HEK293 (cell line): ENCODE measurements around the gene FKBP9.

ENCODE experiments used
- CTCF ChIA-PET: fragments of 350-600 bp; formaldehyde crosslinking; extraction: SDS; loops from one replicate; lab custom pipeline; 2021; ENCODE audit warnings: antibody characterized with exemption; lab: Yijun Ruan, JAX
- POLR2A ChIA-PET: fragments of 300-600 bp; formaldehyde crosslinking; extraction: SDS; loops from one replicate; lab custom pipeline; 2020; ENCODE audit warnings: antibody characterized with exemption, inconsistent platforms; lab: Yijun Ruan, JAX
- H3K27ac ChIP-seq: fragments of 200-500 bp; sonication (Bioruptor generic); 2 replicates; pipeline ENCODE4 v1.5.1; 2014; ENCODE audit warnings: low read depth, low read length, control low read depth, inconsistent platforms; ENCODE audit errors: extremely low read depth
- H3K36me3 ChIP-seq, 2 experiments: fragments of 200-500 bp in 1 of 2; sonication (Bioruptor generic) in 1 of 2; 1 replicate in 1 of 2; 2 replicates in 1 of 2; pipeline ENCODE4 v1.5.1; 2014 to 2017; ENCODE audit warnings: inconsistent platforms in 2 of 2, low read length in 2 of 2; ENCODE audit not compliant: control insufficient read depth in 2 of 2, insufficient read depth in 1 of 2
- H3K4me1 ChIP-seq: fragments of 200-500 bp; sonication (Bioruptor generic); 2 replicates; pipeline ENCODE4 v1.5.1; 2014; ENCODE audit warnings: mild to moderate bottlenecking, low read length, inconsistent platforms; ENCODE audit not compliant: control insufficient read depth, insufficient read depth
- H3K4me3 ChIP-seq: 2 replicates; pipeline ENCODE4 v1.5.1; 2011; ENCODE audit warnings: low read depth, mild to moderate bottlenecking, control low read depth, low read length, moderate library complexity
- H3K9me3 ChIP-seq: fragments of 200-500 bp; sonication (Bioruptor generic); 2 replicates; pipeline ENCODE4 v1.5.1; 2014; ENCODE audit warnings: low read depth, low read length, inconsistent platforms; ENCODE audit not compliant: control insufficient read depth, insufficient read depth
- BCL6B ChIP-seq: fragments of 450-650 bp; formaldehyde crosslinking; IDR thresholded peaks from 2 replicates; pipeline ENCODE4 v1.5.1; 2017; ENCODE audit warnings: missing biosample characterization, missing genetic modification characterization
- EGR2 ChIP-seq: fragments of 450-650 bp; formaldehyde crosslinking; IDR thresholded peaks from 2 replicates; pipeline ENCODE4 v1.5.1; 2016; ENCODE audit warnings: low read depth, missing biosample characterization, missing genetic modification characterization
- GLI4 ChIP-seq: fragments of 450-650 bp; formaldehyde crosslinking; IDR thresholded peaks from 2 replicates; pipeline ENCODE4 v1.5.1; 2016; ENCODE audit warnings: missing biosample characterization, missing genetic modification characterization
- HIC1 ChIP-seq: fragments of 450-650 bp; formaldehyde crosslinking; IDR thresholded peaks from 2 replicates; pipeline ENCODE4 v1.5.1; 2016; ENCODE audit warnings: missing biosample characterization, missing genetic modification characterization
- HOXA7 ChIP-seq: sonication (generic); formaldehyde crosslinking; IDR thresholded peaks from 2 replicates; pipeline ENCODE4 v1.8.1; 2022; ENCODE audit warnings: missing genetic modification reagents, borderline replicate concordance
- IKZF3 ChIP-seq: fragments of 450-650 bp; IDR thresholded peaks from 2 replicates; pipeline ENCODE4 v1.5.0; 2018; ENCODE audit warnings: missing biosample characterization, mild to moderate bottlenecking, missing genetic modification characterization, moderate library complexity
- INSM2 ChIP-seq: fragments of 450-650 bp; formaldehyde crosslinking; IDR thresholded peaks from 2 replicates; pipeline ENCODE4 v1.5.1; 2016; ENCODE audit warnings: missing biosample characterization, missing genetic modification characterization
- WT1 ChIP-seq: fragments of 450-650 bp; formaldehyde crosslinking; IDR thresholded peaks from 2 replicates; pipeline ENCODE4 v1.5.1; 2016; ENCODE audit warnings: missing biosample characterization, missing genetic modification characterization
- ZBTB1 ChIP-seq: fragments of 450-650 bp; formaldehyde crosslinking; IDR thresholded peaks from 2 replicates; pipeline ENCODE4 v1.5.1; 2016; ENCODE audit warnings: missing biosample characterization, missing genetic modification characterization
- ZBTB8A ChIP-seq: fragments of 450-650 bp; formaldehyde crosslinking; IDR thresholded peaks from 2 replicates; pipeline ENCODE4 v1.5.1; 2016; ENCODE audit warnings: missing biosample characterization, missing genetic modification characterization
- ZNF184 ChIP-seq: fragments of 450-650 bp; IDR thresholded peaks from 2 replicates; pipeline ENCODE4 v1.5.1; 2018; ENCODE audit warnings: missing biosample characterization, mild to moderate bottlenecking, missing genetic modification characterization
- ZNF501 ChIP-seq: fragments of 450-650 bp; formaldehyde crosslinking; IDR thresholded peaks from 2 replicates; pipeline ENCODE4 v1.5.1; 2016; ENCODE audit warnings: missing biosample characterization, missing genetic modification characterization
- ZNF529 ChIP-seq: fragments of 450-650 bp; formaldehyde crosslinking; IDR thresholded peaks from 2 replicates; pipeline ENCODE4 v1.5.1; 2017; ENCODE audit warnings: missing genetic modification characterization, missing biosample characterization; ENCODE audit not compliant: insufficient replicate concordance
- ZNF548 ChIP-seq: fragments of 450-650 bp; formaldehyde crosslinking; IDR thresholded peaks from 2 replicates; pipeline ENCODE4 v1.5.1; 2016; ENCODE audit warnings: missing biosample characterization, missing genetic modification characterization
- ZNF610 ChIP-seq: fragments of 450-650 bp; formaldehyde crosslinking; IDR thresholded peaks from 2 replicates; pipeline ENCODE4 v1.5.1; 2016; ENCODE audit warnings: missing biosample characterization, missing genetic modification characterization, borderline replicate concordance
- ZNF629 ChIP-seq: fragments of 450-650 bp; formaldehyde crosslinking; IDR thresholded peaks from 2 replicates; pipeline ENCODE4 v1.5.1; 2017; ENCODE audit warnings: missing biosample characterization, missing genetic modification characterization
- ZNF654 ChIP-seq: fragments of 450-650 bp; formaldehyde crosslinking; IDR thresholded peaks from 2 replicates; pipeline ENCODE4 v1.5.1; 2016; ENCODE audit warnings: low read depth, missing biosample characterization, missing genetic modification characterization
- ZNF830 ChIP-seq: fragments of 450-650 bp; IDR thresholded peaks from 2 replicates; pipeline ENCODE4 v1.5.0; 2018; ENCODE audit warnings: missing biosample characterization, missing genetic modification characterization, low read depth, mild to moderate bottlenecking, moderate library complexity
- TF ChIP-seq, protein P1 (sequence below): fragments of 450-650 bp; formaldehyde crosslinking; IDR thresholded peaks from 2 replicates; pipeline ENCODE4 v1.5.1; 2016; ENCODE audit warnings: missing biosample characterization, missing genetic modification characterization

FKBP9 gene

GRCh38 chr7:32930378-32930777 lies 26.9 kb upstream of the FKBP9 start:
- no peak overlapping the region for H3K4me3 ChIP-seq
- H3K36me3 ChIP-seq = peaks cover 25 to 47% of the 10 kb centered on the region in 2 experiments; a peak in 2 of 3 replicates
- H3K27ac ChIP-seq = no peak overlapping the region
- no peaks in the 10 kb centered on the region for H3K4me1 ChIP-seq
- CTCF ChIA-PET = no interaction called here
- no peak for TF ChIP-seq EGR2 (tag by site-specific recombination)
- no peak for TF ChIP-seq ZBTB1 (tag by site-specific recombination)
- TF ChIP-seq ZNF501 (tag by site-specific recombination) = no peak
- no peak for TF ChIP-seq BCL6B
- TF ChIP-seq ZNF548 (tag by site-specific recombination) = no peak
- TF ChIP-seq ZNF610 = no peak
- POLR2A ChIA-PET = no interaction called here
- H3K9me3 ChIP-seq = no peaks in the 10 kb centered on the region

DNA sequence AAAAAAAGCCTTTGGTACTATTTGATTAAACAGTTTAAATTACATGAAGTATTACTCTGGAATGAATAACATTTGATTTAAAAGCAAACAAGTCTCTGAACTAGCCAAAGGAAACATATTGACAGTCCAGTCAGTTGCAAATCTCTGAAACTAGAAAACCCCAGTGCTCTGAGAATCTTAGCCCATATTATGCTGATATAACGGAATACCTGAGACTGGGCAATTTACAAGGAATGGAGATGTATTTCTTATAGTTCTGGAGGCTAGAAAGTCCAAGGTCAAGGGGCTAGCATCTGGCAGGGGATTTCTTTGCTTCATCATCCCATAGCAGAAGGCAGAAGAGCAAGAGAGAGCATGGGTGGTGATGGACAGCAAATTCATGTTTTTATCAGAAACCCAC lies 21.7 kb upstream of the FKBP9 start:
- Histone ChIP-seq H3K27ac (no peak overlapping the region), H3K4me1 (peaks cover 13% of the 10 kb centered on the region), H3K4me3 (no peak overlapping the region), H3K36me3 (peaks cover 20 to 21% of the 10 kb centered on the region in 2 experiments; a peak in 2 of 3 replicates), H3K9me3 (no peaks in the 10 kb centered on the region)
- ChIA-PET POLR2A (no interaction called here), CTCF (no interaction called here)
- no peak for TF ChIP-seq ZNF830 (tag by site-specific recombination)
- TF ChIP-seq ZBTB8A (tag by site-specific recombination) = no peak
- TF ChIP-seq INSM2 (tag by site-specific recombination) = no peak
- TF ChIP-seq ZNF629 (tag by site-specific recombination) = no peak
- TF ChIP-seq GLI4 (tag by site-specific recombination) = no peak
- TF ChIP-seq IKZF3 (tag by site-specific recombination) = no peak
- no peak for TF ChIP-seq HIC1 (tag by site-specific recombination)
- no peak for TF ChIP-seq ZNF529 (tag by site-specific recombination)
- TF ChIP-seq ZNF184 (tag by site-specific recombination) = no peak
- no peak for TF ChIP-seq HOXA7 (CRISPR knock-in tag)
- no peak for TF ChIP-seq WT1 (tag by site-specific recombination)
- TF ChIP-seq, protein P1, sequence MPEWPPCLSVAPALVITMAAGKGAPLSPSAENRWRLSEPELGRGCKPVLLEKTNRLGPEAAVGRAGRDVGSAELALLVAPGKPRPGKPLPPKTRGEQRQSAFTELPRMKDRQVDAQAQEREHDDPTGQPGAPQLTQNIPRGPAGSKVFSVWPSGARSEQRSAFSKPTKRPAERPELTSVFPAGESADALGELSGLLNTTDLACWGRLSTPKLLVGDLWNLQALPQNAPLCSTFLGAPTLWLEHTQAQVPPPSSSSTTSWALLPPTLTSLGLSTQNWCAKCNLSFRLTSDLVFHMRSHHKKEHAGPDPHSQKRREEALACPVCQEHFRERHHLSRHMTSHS = no peak
- TF ChIP-seq ZNF654 (tag by site-specific recombination) = no peak
